Nephron (organoid): Measurements from ENCODE around the gene TENM4.

Source experiments
- H3K27ac Mint-ChIP-seq, 3 experiments: 2 replicates each; pipeline ENCODE4 v1.8.0; 2020; ENCODE audit warnings: mixed read lengths in 3 of 3, mild to moderate bottlenecking in 2 of 3, moderate library complexity in 1 of 3
- H3K27me3 Mint-ChIP-seq: 2 replicates; pipeline ENCODE4 v1.8.0; 2021; ENCODE audit warnings: low read depth, mild to moderate bottlenecking, moderate library complexity, mixed read lengths
- H3K36me3 Mint-ChIP-seq: 2 replicates; pipeline ENCODE4 v1.8.0; 2020; ENCODE audit warnings: low read depth, mixed read lengths
- H3K4me1 Mint-ChIP-seq: 2 replicates; pipeline ENCODE4 v1.8.0; 2020; ENCODE audit warnings: mixed read lengths
- H3K4me3 Mint-ChIP-seq, 3 experiments: 2 replicates each; pipeline ENCODE4 v1.8.0; 2020; ENCODE audit warnings: mild to moderate bottlenecking in 3 of 3, mixed read lengths in 3 of 3, moderate library complexity in 2 of 3
- H3K9me3 Mint-ChIP-seq: 2 replicates; pipeline ENCODE4 v1.8.0; 2020; ENCODE audit warnings: mixed read lengths
- CTCF ChIP-seq, 3 experiments: fragments of 200-600 bp; sonication (generic); IDR thresholded peaks; one replicate each; pipeline ENCODE4 v1.5.0; 2021; ENCODE audit warnings: antibody characterized with exemption in 3 of 3; ENCODE audit not compliant: unreplicated experiment in 3 of 3

Gene TENM4

DNA sequence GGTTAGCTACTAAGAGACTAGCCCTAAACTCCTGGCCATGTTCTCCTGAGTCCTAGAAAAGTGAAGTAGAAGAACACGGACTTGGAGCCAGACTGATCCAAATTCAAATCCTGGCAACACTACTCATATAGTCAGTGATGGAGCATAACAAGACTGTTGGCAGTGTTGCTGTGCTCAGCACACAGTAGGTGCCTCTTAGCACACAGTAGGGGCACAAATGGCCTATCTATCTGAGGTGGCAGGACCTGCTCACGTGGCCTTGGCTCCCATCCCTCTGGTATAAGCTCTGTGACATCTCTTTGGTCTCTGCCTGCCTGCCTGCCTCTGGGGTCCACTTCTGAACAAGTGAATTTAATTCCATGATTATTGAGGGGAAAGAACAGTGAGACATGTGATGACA, 15.4 kb downstream of the TENM4 start:
- no peak overlapping the region for H3K27ac Mint-ChIP-seq
- peaks cover 5% of the 10 kb centered on the region for H3K27me3 Mint-ChIP-seq

DNA sequence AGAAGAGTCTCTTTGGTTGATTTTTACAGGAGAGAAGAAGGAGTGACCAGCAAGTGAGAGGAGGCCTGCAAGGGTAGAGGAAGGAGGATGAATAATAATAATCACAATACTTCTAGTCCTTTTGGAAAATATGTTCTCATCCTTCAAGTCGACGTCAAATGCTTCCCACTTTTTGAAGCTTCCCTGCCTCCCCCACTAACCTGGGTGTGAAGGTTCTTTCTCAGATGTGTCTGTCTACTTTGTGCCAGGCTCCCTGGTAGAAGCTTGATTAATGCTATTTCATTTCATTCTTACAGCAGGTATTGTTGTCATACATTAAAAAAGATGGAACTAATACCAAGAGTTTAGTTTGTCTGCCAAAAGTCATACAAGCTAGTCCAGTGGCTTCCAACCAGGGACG, 17.1 kb downstream of the TENM4 start:
- TF ChIP-seq CTCF (IDR thresholded peaks at IDR 0.05; ENCODE audit: unreplicated experiment in 3 of 3), result no peak

More for the DNA sequence above, 15.4 kb downstream of the TENM4 start:
- TF ChIP-seq CTCF (IDR thresholded peaks at IDR 0.05; ENCODE audit: unreplicated experiment in 3 of 3), result no peak
- Mint-ChIP-seq H3K9me3 (no peaks in the 10 kb centered on the region), H3K4me3 (no peak overlapping the region), H3K36me3 (peaks cover 17% of the 10 kb centered on the region), H3K4me1 (peaks cover 25% of the 10 kb centered on the region)

GRCh38 chr11:79422866-79423265, 18.0 kb downstream of the TENM4 start:
- Mint-ChIP-seq H3K27ac (no peak overlapping the region), H3K9me3 (no peaks in the 10 kb centered on the region), H3K36me3 (peaks cover 17% of the 10 kb centered on the region), H3K4me1 (peaks cover 25% of the 10 kb centered on the region), H3K27me3 (peaks cover 5% of the 10 kb centered on the region), H3K4me3 (no peak overlapping the region)
- no peak for TF ChIP-seq CTCF (IDR thresholded peaks at IDR 0.05; ENCODE audit: unreplicated experiment in 3 of 3)

More for the DNA sequence above, 17.1 kb downstream of the TENM4 start:
- Mint-ChIP-seq H3K27ac (no peak overlapping the region), H3K9me3 (no peaks in the 10 kb centered on the region), H3K4me1 (peaks cover 25% of the 10 kb centered on the region), H3K4me3 (no peak overlapping the region), H3K36me3 (peaks cover 17% of the 10 kb centered on the region), H3K27me3 (peaks cover 5% of the 10 kb centered on the region)

- no peak for TF ChIP-seq CTCF (IDR thresholded peaks at IDR 0.05; ENCODE audit: unreplicated experiment in 3 of 3)
- peaks cover 21% of the 10 kb centered on the region for H3K36me3 Mint-ChIP-seq
Observed at GRCh38 chr11:79421820-79422219, 19.0 kb downstream of the TENM4 start.

GRCh38 chr11:79419120-79419519, 21.7 kb downstream of the TENM4 start:
- Mint-ChIP-seq H3K27me3 (no peaks in the 10 kb centered on the region), H3K36me3 (peaks cover 20% of the 10 kb centered on the region), H3K9me3 (peaks cover 8% of the 10 kb centered on the region), H3K27ac (no peak overlapping the region), H3K4me1 (peaks cover 32% of the 10 kb centered on the region), H3K4me3 (no peak overlapping the region)
- no peak for TF ChIP-seq CTCF (IDR thresholded peaks at IDR 0.05; ENCODE audit: unreplicated experiment in 3 of 3)

More at GRCh38 chr11:79421820-79422219, 19.0 kb downstream of the TENM4 start:
- Mint-ChIP-seq H3K4me1 (peaks cover 25% of the 10 kb centered on the region), H3K9me3 (peaks cover 3% of the 10 kb centered on the region), H3K27ac (no peak overlapping the region), H3K4me3 (no peak overlapping the region), H3K27me3 (peaks cover 5% of the 10 kb centered on the region)

DNA sequence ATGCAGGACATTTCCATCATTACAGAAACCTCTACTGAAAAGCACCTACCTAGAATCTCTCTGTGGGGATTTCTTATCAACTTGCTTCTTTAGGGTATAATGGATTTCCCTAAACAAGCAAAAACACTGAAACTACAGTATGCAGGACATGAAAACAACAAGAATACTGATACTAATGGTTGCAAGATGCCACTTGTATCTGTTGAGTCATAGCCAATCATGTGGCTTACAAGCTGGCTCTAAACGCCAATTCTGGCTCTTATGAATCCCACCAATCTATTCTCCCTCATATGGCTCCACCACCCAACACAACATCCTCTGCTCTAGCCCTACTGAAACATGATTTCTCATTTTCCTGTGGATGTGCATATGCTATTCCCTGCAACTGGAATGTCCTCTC, 22.6 kb downstream of the TENM4 start:
- H3K36me3 Mint-ChIP-seq, result peaks cover 20% of the 10 kb centered on the region
- no peak overlapping the region for H3K27ac Mint-ChIP-seq
- no peaks in the 10 kb centered on the region for H3K27me3 Mint-ChIP-seq
- peaks cover 8% of the 10 kb centered on the region for H3K9me3 Mint-ChIP-seq
- no peak for TF ChIP-seq CTCF (IDR thresholded peaks at IDR 0.05; ENCODE audit: unreplicated experiment in 3 of 3)
- H3K4me1 Mint-ChIP-seq, result peaks cover 34% of the 10 kb centered on the region
- H3K4me3 Mint-ChIP-seq, result no peak overlapping the region
